HG03045 (cell line): ENCODE results near the gene GNAO1.

Source experiments
- ATAC-seq: cut with Tn5 transposase; IDR thresholded peaks from one replicate; pipeline ENCODE4 v1.9.1; 2021; ENCODE audit warnings: mild to moderate bottlenecking, moderate library complexity; ENCODE audit not compliant: unreplicated experiment

The GNAO1 gene

GRCh38 chr16:56234737-56235136 is 43.4 kb downstream of the GNAO1 start:
- no peak for ATAC-seq

GRCh38 chr16:56237451-56237930 is 46.2 kb downstream of the GNAO1 start:
- no peak for ATAC-seq

GRCh38 chr16:56238188-56238587 is 46.9 kb downstream of the GNAO1 start:
- no peak for ATAC-seq

- no peak for ATAC-seq
These were observed 50.3 kb downstream of the GNAO1 start for GRCh38 chr16:56241596-56241995.

- no peak for ATAC-seq
These were observed 51.5 kb downstream of the GNAO1 start for GRCh38 chr16:56242740-56243139.

GRCh38 chr16:56244612-56245011 is 53.3 kb downstream of the GNAO1 start:
- ATAC-seq = no peak

GRCh38 chr16:56245197-56245596 is 53.9 kb downstream of the GNAO1 start:
- ATAC-seq = no peak

GRCh38 chr16:56246051-56246817 is 54.9 kb downstream of the GNAO1 start:
- ATAC-seq = no peak

GRCh38 chr16:56247018-56247417 is 55.7 kb downstream of the GNAO1 start:
- ATAC-seq = no peak

GRCh38 chr16:56247808-56248207 is 56.5 kb downstream of the GNAO1 start:
- no peak for ATAC-seq

- no peak for ATAC-seq
These were observed 61.5 kb downstream of the GNAO1 start for GRCh38 chr16:56252835-56253234.

- ATAC-seq = no peak
These were observed 64.6 kb downstream of the GNAO1 start for GRCh38 chr16:56255904-56256303.

- ATAC-seq = no peak
These were observed 66.0 kb downstream of the GNAO1 start for GRCh38 chr16:56257239-56257638.

- ATAC-seq = no peak
These were observed 66.5 kb downstream of the GNAO1 start for GRCh38 chr16:56257666-56258342.

GRCh38 chr16:56258508-56259424 is 67.5 kb downstream of the GNAO1 start:
- ATAC-seq = no peak

- ATAC-seq = no peak
These were observed 68.1 kb downstream of the GNAO1 start for GRCh38 chr16:56259425-56259779.

GRCh38 chr16:56260378-56261160 is 69.3 kb downstream of the GNAO1 start:
- ATAC-seq = no peak

- no peak for ATAC-seq
These were observed 70.4 kb downstream of the GNAO1 start for GRCh38 chr16:56261656-56262055.

GRCh38 chr16:56262148-56262547 is 70.9 kb downstream of the GNAO1 start:
- no peak for ATAC-seq

GRCh38 chr16:56262551-56263245 is 71.4 kb downstream of the GNAO1 start:
- ATAC-seq = no peak
